ENCODE data around the gene BBS9. TPM values are rescaled to one million over a fixed set of nuclear protein-coding genes. Genes with fewer than 3 reads are reported as not detected.

Gene BBS9
- total RNA-seq, 1 donor from 2014 or later = 16.2 TPM

- H3K27ac Mint-ChIP-seq (ENCODE audit: unreplicated experiment) = no peak overlapping the region
These were observed 262.8 kb downstream of the BBS9 start for GRCh38 chr7:33392148-33392547.

GRCh38 chr7:33393770-33394169 lies 264.4 kb downstream of the BBS9 start:
- Mint-ChIP-seq H3K27me3 (ENCODE audit: low read depth) (no peaks in the 10 kb centered on the region), H3K27ac (ENCODE audit: unreplicated experiment) (no peak overlapping the region), H3K9me3 (peaks cover 8% of the 10 kb centered on the region), H3K4me3 (no peak overlapping the region), H3K4me1 (no peaks in the 10 kb centered on the region), H3K36me3 (ENCODE audit: low read depth) (peaks cover 6% of the 10 kb centered on the region)
- no peak for DNase-seq (ENCODE audit: low read depth, low spot score)
- no peak for TF ChIP-seq CTCF (conservative IDR thresholded peaks at IDR 0.05)

More at GRCh38 chr7:33392148-33392547, 262.8 kb downstream of the BBS9 start:
- H3K27me3 Mint-ChIP-seq (ENCODE audit: low read depth) = no peaks in the 10 kb centered on the region
- no peak overlapping the region for H3K4me3 Mint-ChIP-seq
- no peak for TF ChIP-seq CTCF (conservative IDR thresholded peaks at IDR 0.05)
- H3K36me3 Mint-ChIP-seq (ENCODE audit: low read depth) = peaks cover 6% of the 10 kb centered on the region
- H3K9me3 Mint-ChIP-seq = peaks cover 8% of the 10 kb centered on the region
- H3K4me1 Mint-ChIP-seq = no peaks in the 10 kb centered on the region
- no peak for DNase-seq (ENCODE audit: low read depth, low spot score)

- H3K36me3 Mint-ChIP-seq (ENCODE audit: low read depth) = peaks cover 6% of the 10 kb centered on the region
- no peak overlapping the region for H3K4me3 Mint-ChIP-seq
- H3K4me1 Mint-ChIP-seq = no peaks in the 10 kb centered on the region
- H3K27me3 Mint-ChIP-seq (ENCODE audit: low read depth) = no peaks in the 10 kb centered on the region
- TF ChIP-seq CTCF (conservative IDR thresholded peaks at IDR 0.05) = no peak
- peaks cover 6% of the 10 kb centered on the region for H3K9me3 Mint-ChIP-seq
- no peak overlapping the region for H3K27ac Mint-ChIP-seq (ENCODE audit: unreplicated experiment)
- DNase-seq (ENCODE audit: low read depth, low spot score) = no peak
These were observed 266.0 kb downstream of the BBS9 start for GRCh38 chr7:33395340-33395739.

GRCh38 chr7:33399528-33400213 lies 270.3 kb downstream of the BBS9 start:
- DNase-seq (ENCODE audit: low read depth, low spot score) = no peak
- Mint-ChIP-seq H3K4me3 (no peak overlapping the region), H3K27me3 (ENCODE audit: low read depth) (no peaks in the 10 kb centered on the region), H3K36me3 (ENCODE audit: low read depth) (peaks cover 6% of the 10 kb centered on the region), H3K27ac (ENCODE audit: unreplicated experiment) (no peak overlapping the region), H3K4me1 (no peaks in the 10 kb centered on the region), H3K9me3 (peaks cover 8% of the 10 kb centered on the region)
- TF ChIP-seq CTCF (conservative IDR thresholded peaks at IDR 0.05) = no peak

- Mint-ChIP-seq H3K27ac (ENCODE audit: unreplicated experiment) (no peak overlapping the region), H3K4me1 (no peaks in the 10 kb centered on the region), H3K4me3 (no peak overlapping the region), H3K9me3 (peaks cover 8% of the 10 kb centered on the region), H3K36me3 (ENCODE audit: low read depth) (peaks cover 6% of the 10 kb centered on the region), H3K27me3 (ENCODE audit: low read depth) (no peaks in the 10 kb centered on the region)
- DNase-seq (ENCODE audit: low read depth, low spot score) = no peak
- TF ChIP-seq CTCF (conservative IDR thresholded peaks at IDR 0.05) = no peak
These were observed 270.8 kb downstream of the BBS9 start for GRCh38 chr7:33400214-33400538.
